ENCODE data around the gene MKRN2. TPM values are rescaled to one million over a fixed set of nuclear protein-coding genes. Genes with fewer than 3 reads are reported as not detected.

MKRN2 gene
- total RNA-seq, 1 donor from 2014 or later, result 55.6 TPM

GRCh38 chr3:12590096-12590495, 33.2 kb downstream of the MKRN2 start:
- no peak for DNase-seq (ENCODE audit: low read depth)
- Histone ChIP-seq H3K36me3 (ENCODE audit: control insufficient read depth, insufficient read depth, low read length) (peaks cover 8% of the 10 kb centered on the region), H3K27me3 (ENCODE audit: control insufficient read depth, insufficient read depth, low read length) (no peaks in the 10 kb centered on the region), H3K4me3 (ENCODE audit: low read depth, low read length) (no peak overlapping the region)
- no peak for TF ChIP-seq CTCF (IDR thresholded peaks at IDR 0.05; ENCODE audit: insufficient read depth, low read length, poor library complexity, severe bottlenecking)

- peaks cover 4% of the 10 kb centered on the region for H3K36me3 ChIP-seq (ENCODE audit: control insufficient read depth, insufficient read depth, low read length)
- H3K4me3 ChIP-seq (ENCODE audit: low read depth, low read length), result no peak overlapping the region
- no peaks in the 10 kb centered on the region for H3K27me3 ChIP-seq (ENCODE audit: control insufficient read depth, insufficient read depth, low read length)
- no peak for DNase-seq (ENCODE audit: low read depth)
- TF ChIP-seq CTCF (IDR thresholded peaks at IDR 0.05; ENCODE audit: insufficient read depth, low read length, poor library complexity, severe bottlenecking), result no peak
Observed at GRCh38 chr3:12591456-12591855, 34.6 kb downstream of the MKRN2 start.

- H3K4me3 ChIP-seq (ENCODE audit: low read depth, low read length), result no peak overlapping the region
- H3K27me3 ChIP-seq (ENCODE audit: control insufficient read depth, insufficient read depth, low read length), result no peaks in the 10 kb centered on the region
- DNase-seq (ENCODE audit: low read depth), result no peak
- no peak for TF ChIP-seq CTCF (IDR thresholded peaks at IDR 0.05; ENCODE audit: insufficient read depth, low read length, poor library complexity, severe bottlenecking)
- H3K36me3 ChIP-seq (ENCODE audit: control insufficient read depth, insufficient read depth, low read length), result peaks cover 4% of the 10 kb centered on the region
Observed at GRCh38 chr3:12591997-12592715, 35.3 kb downstream of the MKRN2 start.

- Histone ChIP-seq H3K36me3 (ENCODE audit: control insufficient read depth, insufficient read depth, low read length) (peaks cover 3% of the 10 kb centered on the region), H3K27me3 (ENCODE audit: control insufficient read depth, insufficient read depth, low read length) (no peaks in the 10 kb centered on the region), H3K4me3 (ENCODE audit: low read depth, low read length) (no peak overlapping the region)
- TF ChIP-seq CTCF (IDR thresholded peaks at IDR 0.05; ENCODE audit: insufficient read depth, low read length, poor library complexity, severe bottlenecking), result no peak
- no peak for DNase-seq (ENCODE audit: low read depth)
Observed at GRCh38 chr3:12593473-12593872, 36.6 kb downstream of the MKRN2 start.

GRCh38 chr3:12598890-12599289, 42.0 kb downstream of the MKRN2 start:
- no peaks in the 10 kb centered on the region for H3K36me3 ChIP-seq (ENCODE audit: control insufficient read depth, insufficient read depth, low read length)
- no peak for DNase-seq (ENCODE audit: low read depth)
- no peak for TF ChIP-seq CTCF (IDR thresholded peaks at IDR 0.05; ENCODE audit: insufficient read depth, low read length, poor library complexity, severe bottlenecking)
- no peak overlapping the region for H3K4me3 ChIP-seq (ENCODE audit: low read depth, low read length)
- no peaks in the 10 kb centered on the region for H3K27me3 ChIP-seq (ENCODE audit: control insufficient read depth, insufficient read depth, low read length)

GRCh38 chr3:12601072-12601471, 44.2 kb downstream of the MKRN2 start:
- DNase-seq (ENCODE audit: low read depth), result no peak
- TF ChIP-seq CTCF (IDR thresholded peaks at IDR 0.05; ENCODE audit: insufficient read depth, low read length, poor library complexity, severe bottlenecking), result peak; percentile 11
- Histone ChIP-seq H3K27me3 (ENCODE audit: control insufficient read depth, insufficient read depth, low read length) (no peaks in the 10 kb centered on the region), H3K4me3 (ENCODE audit: low read depth, low read length) (no peak overlapping the region), H3K36me3 (ENCODE audit: control insufficient read depth, insufficient read depth, low read length) (no peaks in the 10 kb centered on the region)
